ENCODE measurements around the gene HMGB2.

The HMGB2 gene

DNA sequence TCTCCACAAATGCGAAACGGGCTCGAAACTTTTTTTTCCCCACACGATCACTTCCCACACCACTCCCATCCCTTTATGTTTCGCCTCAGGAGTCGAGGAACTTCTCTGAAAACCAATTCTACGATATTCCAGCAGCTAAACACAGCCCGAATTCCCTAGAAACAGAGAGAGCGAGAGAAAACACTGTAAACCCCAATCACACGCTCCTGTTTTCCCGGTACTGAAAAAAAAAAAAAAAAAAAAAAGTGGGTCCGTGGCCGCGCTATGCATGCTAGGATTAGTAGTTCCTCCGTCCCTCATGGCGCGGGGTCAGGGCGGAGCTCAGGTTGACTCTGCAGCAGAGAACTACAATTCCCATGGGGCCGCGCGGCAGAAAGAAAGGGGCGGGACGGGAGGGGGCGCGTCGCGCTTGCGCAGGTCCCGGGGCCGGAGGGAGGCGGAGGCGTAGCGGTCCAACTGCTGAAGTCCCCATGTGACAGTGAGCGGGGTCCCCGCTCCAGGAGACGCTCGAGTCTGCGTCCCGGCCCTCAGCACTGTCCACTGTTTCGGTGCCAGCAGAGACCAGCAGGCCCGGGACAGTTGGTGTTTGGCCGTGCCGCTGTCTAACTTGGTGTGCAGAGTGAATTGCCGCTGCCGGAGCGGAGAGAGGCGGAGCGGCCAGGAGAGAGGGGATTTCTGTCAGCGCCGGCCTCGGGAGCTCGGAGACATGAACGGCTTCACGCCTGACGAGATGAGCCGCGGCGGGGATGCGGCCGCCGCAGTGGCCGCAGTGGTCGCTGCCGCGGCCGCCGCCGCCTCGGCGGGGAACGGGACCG is 36.5 kb upstream of the HMGB2 start, which contains the start of gene SAP30:
Gene SAP30, plus strand, starts transcription at position 478 of the 815 bp plus-strand sequence. Its CDS starts 229 bp downstream, at position 707.
- H3K27me3 ChIP-seq (ENCODE audit: insufficient read depth, insufficient read length) = no peaks in the 10 kb centered on the region
- no peaks in the 10 kb centered on the region for H3K4me1 ChIP-seq (ENCODE audit: insufficient read depth, insufficient read length)
- TF ChIP-seq YY1 (IDR thresholded peaks at IDR 0.05; ENCODE audit: insufficient read depth, insufficient read length) = no peak
- TF ChIP-seq SUZ12 (IDR thresholded peaks at IDR 0.05; ENCODE audit: extremely low read depth, insufficient read depth, insufficient read length) = no peak
- TF ChIP-seq ZNF274 (IDR thresholded peaks at IDR 0.05; ENCODE audit: low read depth, low read length) = no peak
- no peaks in the 10 kb centered on the region for H3K36me3 ChIP-seq (ENCODE audit: insufficient read depth, insufficient read length, low read length)
- H3K4me3 ChIP-seq (ENCODE audit: insufficient read length, low read depth) = peak within 1 kb of the TSS; percentile 81
- no peaks in the 10 kb centered on the region for H3K9me3 ChIP-seq (ENCODE audit: insufficient read depth, low read length)
- peak within 1 kb of the TSS; percentile 79 for H3K9ac ChIP-seq (ENCODE audit: insufficient read length, low read depth)
- peak; percentile 93 for DNase-seq (ENCODE audit: low read depth, low spot score)

DNA sequence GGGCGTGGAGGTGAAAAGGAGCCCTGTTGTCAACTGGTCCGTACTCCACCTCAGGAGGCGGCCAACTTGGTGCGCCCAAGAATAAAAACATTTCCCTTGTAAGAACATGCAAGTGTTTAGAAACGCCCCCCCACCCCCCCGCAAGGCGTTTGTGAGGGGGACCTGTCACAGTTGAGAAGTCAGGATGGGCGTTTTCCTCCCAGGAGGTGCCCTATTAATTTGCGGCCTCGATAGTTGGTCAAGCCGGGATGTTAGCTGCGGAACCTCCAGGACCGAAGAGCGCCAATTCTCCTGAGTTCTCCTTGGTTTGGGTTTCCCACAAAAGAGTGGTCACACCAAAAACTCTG is 35.9 kb upstream of the HMGB2 start:
- Histone ChIP-seq H3K9ac (ENCODE audit: insufficient read length, low read depth) (peak overlapping the region; percentile 77), H3K4me1 (ENCODE audit: insufficient read depth, insufficient read length) (no peaks in the 10 kb centered on the region), H3K4me3 (ENCODE audit: insufficient read length, low read depth) (peak overlapping the region; percentile 63), H3K36me3 (ENCODE audit: insufficient read depth, insufficient read length, low read length) (no peaks in the 10 kb centered on the region), H3K9me3 (ENCODE audit: insufficient read depth, low read length) (no peaks in the 10 kb centered on the region), H3K27me3 (ENCODE audit: insufficient read depth, insufficient read length) (no peaks in the 10 kb centered on the region)
- TF ChIP-seq SUZ12 (IDR thresholded peaks at IDR 0.05; ENCODE audit: extremely low read depth, insufficient read depth, insufficient read length) (no peak), YY1 (IDR thresholded peaks at IDR 0.05; ENCODE audit: insufficient read depth, insufficient read length) (no peak), ZNF274 (IDR thresholded peaks at IDR 0.05; ENCODE audit: low read depth, low read length) (no peak)
- DNase-seq (ENCODE audit: low read depth, low spot score) = no peak

DNA sequence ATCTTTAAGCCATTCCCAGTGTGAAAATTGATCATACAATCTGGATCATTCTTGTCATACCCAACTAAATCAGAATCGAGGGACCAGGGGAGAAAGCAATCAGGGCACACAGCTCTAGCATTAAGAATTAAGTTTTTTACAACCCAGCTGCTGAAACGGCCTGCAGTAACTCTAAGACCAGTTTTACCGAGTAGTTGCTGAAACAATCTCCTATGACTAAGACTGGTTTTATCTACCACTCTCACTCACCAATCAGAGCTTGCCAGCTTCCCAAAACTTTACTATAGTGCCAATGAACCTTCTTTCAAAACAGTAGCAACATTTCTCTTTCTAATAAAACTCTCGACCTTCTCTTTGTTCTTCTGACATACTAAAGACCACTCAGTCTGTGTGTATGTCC is 33.8 kb upstream of the HMGB2 start:
- no peaks in the 10 kb centered on the region for H3K27me3 ChIP-seq (ENCODE audit: insufficient read depth, insufficient read length)
- no peaks in the 10 kb centered on the region for H3K9me3 ChIP-seq (ENCODE audit: insufficient read depth, low read length)
- no peak overlapping the region for H3K4me3 ChIP-seq (ENCODE audit: insufficient read length, low read depth)
- H3K9ac ChIP-seq (ENCODE audit: insufficient read length, low read depth) = no peak overlapping the region
- DNase-seq (ENCODE audit: low read depth, low spot score) = no peak
- no peaks in the 10 kb centered on the region for H3K4me1 ChIP-seq (ENCODE audit: insufficient read depth, insufficient read length)
- H3K36me3 ChIP-seq (ENCODE audit: insufficient read depth, insufficient read length, low read length) = no peaks in the 10 kb centered on the region
- TF ChIP-seq YY1 (IDR thresholded peaks at IDR 0.05; ENCODE audit: insufficient read depth, insufficient read length) (no peak), ZNF274 (IDR thresholded peaks at IDR 0.05; ENCODE audit: low read depth, low read length) (no peak), SUZ12 (IDR thresholded peaks at IDR 0.05; ENCODE audit: extremely low read depth, insufficient read depth, insufficient read length) (no peak)

DNA sequence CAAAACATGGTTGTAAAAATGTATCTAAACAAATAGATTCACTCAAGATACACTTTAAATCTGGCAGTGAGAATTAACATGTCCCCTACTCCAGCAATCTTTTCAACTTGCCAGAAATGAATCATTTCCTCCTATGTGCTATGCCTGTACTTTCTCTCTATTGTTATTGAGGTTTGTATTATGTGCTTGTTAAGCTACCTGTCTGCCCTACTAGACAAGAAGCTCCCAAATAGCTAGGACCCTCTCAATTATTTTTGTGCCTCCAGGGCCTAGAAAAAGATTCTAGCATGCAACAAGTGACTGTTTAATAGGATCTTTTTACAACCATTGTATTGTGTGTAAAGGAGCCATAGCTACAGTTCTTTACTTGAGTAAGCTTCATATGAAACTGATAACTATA is 33.1 kb upstream of the HMGB2 start:
- H3K36me3 ChIP-seq (ENCODE audit: insufficient read depth, insufficient read length, low read length) = no peaks in the 10 kb centered on the region
- no peaks in the 10 kb centered on the region for H3K4me1 ChIP-seq (ENCODE audit: insufficient read depth, insufficient read length)
- H3K4me3 ChIP-seq (ENCODE audit: insufficient read length, low read depth) = no peak overlapping the region
- H3K9ac ChIP-seq (ENCODE audit: insufficient read length, low read depth) = no peak overlapping the region
- H3K27me3 ChIP-seq (ENCODE audit: insufficient read depth, insufficient read length) = no peaks in the 10 kb centered on the region
- H3K9me3 ChIP-seq (ENCODE audit: insufficient read depth, low read length) = no peaks in the 10 kb centered on the region
- no peak for DNase-seq (ENCODE audit: low read depth, low spot score)
- TF ChIP-seq SUZ12 (IDR thresholded peaks at IDR 0.05; ENCODE audit: extremely low read depth, insufficient read depth, insufficient read length) = no peak
- no peak for TF ChIP-seq YY1 (IDR thresholded peaks at IDR 0.05; ENCODE audit: insufficient read depth, insufficient read length)
- no peak for TF ChIP-seq ZNF274 (IDR thresholded peaks at IDR 0.05; ENCODE audit: low read depth, low read length)

DNA sequence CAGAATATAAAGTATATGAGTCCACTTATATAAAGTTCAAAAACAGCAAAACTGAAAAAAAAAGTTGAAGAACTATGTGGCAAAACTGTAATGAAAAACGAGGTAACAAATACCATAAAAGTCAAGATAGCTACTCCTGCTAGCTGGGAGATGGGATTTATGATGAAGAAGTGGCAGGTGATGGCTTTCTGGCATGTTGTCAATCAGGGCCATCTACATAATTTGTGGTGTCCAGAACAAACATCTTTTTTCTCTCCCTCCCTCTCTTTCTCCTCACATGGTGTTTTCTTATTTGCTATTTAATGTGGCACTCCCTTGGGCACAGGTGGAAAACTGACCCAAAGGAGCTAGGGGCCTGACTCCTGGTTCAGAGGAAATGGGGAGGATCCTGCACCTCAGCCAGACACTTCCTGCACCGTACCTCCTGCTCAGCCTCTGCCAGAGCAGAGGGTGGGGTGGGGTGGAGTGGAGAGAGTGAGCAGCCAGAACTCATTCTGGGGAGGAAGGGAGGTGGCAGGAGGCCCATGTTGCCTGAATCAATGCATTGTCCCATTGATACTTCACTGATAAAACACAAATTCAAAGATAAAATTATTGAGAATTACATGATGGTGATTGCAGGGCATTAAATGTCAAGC is 31.3 kb upstream of the HMGB2 start:
- DNase-seq (ENCODE audit: low read depth, low spot score) = no peak
- H3K36me3 ChIP-seq (ENCODE audit: insufficient read depth, insufficient read length, low read length) = no peaks in the 10 kb centered on the region
- no peak overlapping the region for H3K4me3 ChIP-seq (ENCODE audit: insufficient read length, low read depth)
- no peaks in the 10 kb centered on the region for H3K4me1 ChIP-seq (ENCODE audit: insufficient read depth, insufficient read length)
- no peaks in the 10 kb centered on the region for H3K27me3 ChIP-seq (ENCODE audit: insufficient read depth, insufficient read length)
- TF ChIP-seq YY1 (IDR thresholded peaks at IDR 0.05; ENCODE audit: insufficient read depth, insufficient read length) (no peak), ZNF274 (IDR thresholded peaks at IDR 0.05; ENCODE audit: low read depth, low read length) (no peak), SUZ12 (IDR thresholded peaks at IDR 0.05; ENCODE audit: extremely low read depth, insufficient read depth, insufficient read length) (no peak)
- no peak overlapping the region for H3K9ac ChIP-seq (ENCODE audit: insufficient read length, low read depth)
- no peaks in the 10 kb centered on the region for H3K9me3 ChIP-seq (ENCODE audit: insufficient read depth, low read length)

DNA sequence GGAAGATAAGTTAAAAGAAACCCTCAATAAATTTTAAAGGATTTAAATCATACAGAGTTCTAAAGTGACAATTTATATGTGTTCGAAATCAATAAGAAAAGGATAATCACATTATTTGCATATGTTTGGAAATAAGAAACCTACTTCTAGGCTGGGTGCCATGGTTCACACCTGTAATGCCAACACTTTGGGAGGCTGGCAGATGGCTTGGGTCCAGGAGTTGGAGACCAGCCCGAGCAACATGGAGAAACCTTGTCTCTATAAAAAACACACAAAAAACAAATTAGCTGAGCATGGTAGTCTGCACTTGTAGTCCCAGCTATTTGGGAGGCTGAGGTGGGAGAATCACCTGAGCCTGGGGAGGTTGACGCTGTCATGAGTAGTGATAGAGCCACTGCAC is 28.5 kb upstream of the HMGB2 start:
- Histone ChIP-seq H3K9me3 (ENCODE audit: insufficient read depth, low read length) (no peaks in the 10 kb centered on the region), H3K4me1 (ENCODE audit: insufficient read depth, insufficient read length) (no peaks in the 10 kb centered on the region), H3K27me3 (ENCODE audit: insufficient read depth, insufficient read length) (no peaks in the 10 kb centered on the region), H3K36me3 (ENCODE audit: insufficient read depth, insufficient read length, low read length) (no peaks in the 10 kb centered on the region), H3K9ac (ENCODE audit: insufficient read length, low read depth) (no peak overlapping the region), H3K4me3 (ENCODE audit: insufficient read length, low read depth) (no peak overlapping the region)
- TF ChIP-seq ZNF274 (IDR thresholded peaks at IDR 0.05; ENCODE audit: low read depth, low read length) = no peak
- no peak for TF ChIP-seq SUZ12 (IDR thresholded peaks at IDR 0.05; ENCODE audit: extremely low read depth, insufficient read depth, insufficient read length)
- no peak for TF ChIP-seq YY1 (IDR thresholded peaks at IDR 0.05; ENCODE audit: insufficient read depth, insufficient read length)
- no peak for DNase-seq (ENCODE audit: low read depth, low spot score)

DNA sequence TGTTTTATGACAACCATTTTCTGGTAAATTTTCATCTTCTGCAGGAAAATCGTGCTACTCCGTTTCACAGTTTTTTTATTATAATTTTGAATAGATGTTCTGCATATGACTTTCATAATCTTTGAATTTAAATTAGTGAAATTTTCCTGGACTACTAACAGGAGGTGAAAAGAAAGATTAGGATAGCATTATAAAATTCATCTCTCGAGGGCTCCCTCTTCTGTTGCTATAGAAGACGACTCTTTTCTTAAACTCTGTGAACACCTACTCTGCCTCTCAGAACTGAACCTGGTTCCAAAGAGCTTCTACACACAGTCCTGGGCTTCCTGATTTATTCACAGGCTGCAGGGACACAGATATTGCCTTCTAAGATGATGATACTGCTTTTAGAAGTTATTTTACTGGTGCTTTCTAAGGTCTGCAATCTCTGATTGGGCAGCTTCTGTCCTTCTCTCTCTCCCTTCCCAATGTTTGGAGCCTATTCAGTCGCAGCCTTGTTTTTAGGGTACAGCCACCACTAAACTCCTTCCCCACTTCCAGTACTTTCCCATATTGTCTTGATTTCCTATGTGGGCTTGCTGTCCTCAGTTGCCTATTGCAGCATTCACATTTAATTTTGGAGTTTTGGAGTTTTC is 26.5 kb upstream of the HMGB2 start:
- H3K27me3 ChIP-seq (ENCODE audit: insufficient read depth, insufficient read length) = no peaks in the 10 kb centered on the region
- no peak overlapping the region for H3K9ac ChIP-seq (ENCODE audit: insufficient read length, low read depth)
- H3K4me1 ChIP-seq (ENCODE audit: insufficient read depth, insufficient read length) = no peaks in the 10 kb centered on the region
- H3K36me3 ChIP-seq (ENCODE audit: insufficient read depth, insufficient read length, low read length) = no peaks in the 10 kb centered on the region
- no peaks in the 10 kb centered on the region for H3K9me3 ChIP-seq (ENCODE audit: insufficient read depth, low read length)
- TF ChIP-seq YY1 (IDR thresholded peaks at IDR 0.05; ENCODE audit: insufficient read depth, insufficient read length) (no peak), ZNF274 (IDR thresholded peaks at IDR 0.05; ENCODE audit: low read depth, low read length) (no peak), SUZ12 (IDR thresholded peaks at IDR 0.05; ENCODE audit: extremely low read depth, insufficient read depth, insufficient read length) (no peak)
- DNase-seq (ENCODE audit: low read depth, low spot score) = no peak
- no peak overlapping the region for H3K4me3 ChIP-seq (ENCODE audit: insufficient read length, low read depth)
